Keratinocyte (primary cell): ENCODE data around the gene HHIPL1. TPM values are rescaled to one million over a fixed set of nuclear protein-coding genes. Genes with fewer than 3 reads are reported as not detected.

Experiments
- DNase-seq: peaks from one replicate; pipeline ENCODE4 v3.0.0-alpha.2; 2011; ENCODE audit warnings: low read depth, missing footprints, low spot score
- FAIRE-seq: peaks from 2 replicates; lab custom pipeline; 2011; peaks lifted over from hg19 to GRCh38; lab: Jason Lieb, UNC
- H2AFZ ChIP-seq: 2 replicates; pipeline ENCODE4 v1.6.0; 2012; ENCODE audit warnings: low read length, control low read depth, inconsistent platforms; ENCODE audit not compliant: control insufficient read depth
- H3K27ac ChIP-seq: 2 replicates; pipeline ENCODE4 v1.5.1; 2011; ENCODE audit warnings: low read length; ENCODE audit not compliant: control insufficient read depth, insufficient read depth
- H3K27me3 ChIP-seq: 3 replicates; pipeline ENCODE4 v1.6.0; 2011; ENCODE audit warnings: low read length; ENCODE audit not compliant: control insufficient read depth, insufficient read depth; ENCODE audit errors: extremely low read depth
- H3K36me3 ChIP-seq, 2 experiments: 2 replicates in 1 of 2; 3 replicates in 1 of 2; pipeline ENCODE4 v1.5.1; 2011; ENCODE audit warnings: low read length in 2 of 2, mild to moderate bottlenecking in 1 of 2; ENCODE audit not compliant: control insufficient read depth in 2 of 2, insufficient read depth in 2 of 2; ENCODE audit errors: extremely low read depth in 1 of 2
- H3K4me1 ChIP-seq: 3 replicates; pipeline ENCODE4 v1.5.1; 2011; ENCODE audit warnings: low read length; ENCODE audit not compliant: control insufficient read depth, insufficient read depth; ENCODE audit errors: extremely low read depth
- H3K4me2 ChIP-seq: 3 replicates; pipeline ENCODE4 v1.6.0; 2011; ENCODE audit warnings: low read depth, low read length; ENCODE audit not compliant: control insufficient read depth, insufficient read depth; ENCODE audit errors: extremely low read depth
- H3K4me3 ChIP-seq, 3 experiments: fragments of 200-600 bp in 1 of 3; sonication (generic) in 1 of 3; 2 replicates in 2 of 3; 3 replicates in 1 of 3; pipeline ENCODE4 v1.5.1; 2011 to 2016; ENCODE audit warnings: low read length in 3 of 3, mild to moderate bottlenecking in 3 of 3, control low read depth in 2 of 3, inconsistent platforms in 1 of 3, low read depth in 1 of 3, mixed read lengths in 1 of 3, mixed run types in 1 of 3, moderate library complexity in 1 of 3; ENCODE audit not compliant: control insufficient read depth in 2 of 3, insufficient read depth in 2 of 3; ENCODE audit errors: extremely low read depth in 1 of 3
- H3K79me2 ChIP-seq: 2 replicates; pipeline ENCODE4 v1.6.0; 2012; ENCODE audit warnings: low read length; ENCODE audit not compliant: control insufficient read depth, insufficient read depth
- H3K9ac ChIP-seq: 3 replicates; pipeline ENCODE4 v1.6.0; 2011; ENCODE audit warnings: low read length; ENCODE audit not compliant: control insufficient read depth, insufficient read depth; ENCODE audit errors: extremely low read depth
- H3K9me1 ChIP-seq: 3 replicates; pipeline ENCODE4 v1.6.0; 2011; ENCODE audit warnings: low read length; ENCODE audit not compliant: control insufficient read depth, insufficient read depth; ENCODE audit errors: extremely low read depth
- H3K9me3 ChIP-seq: 2 replicates; pipeline ENCODE4 v1.5.1; 2012; ENCODE audit warnings: low read depth, low read length; ENCODE audit not compliant: control insufficient read depth
- H4K20me1 ChIP-seq: 3 replicates; pipeline ENCODE4 v1.6.0; 2011; ENCODE audit warnings: low read length; ENCODE audit not compliant: control insufficient read depth, insufficient read depth; ENCODE audit errors: extremely low read depth
- EZH2 ChIP-seq: IDR thresholded peaks from one replicate; pipeline ENCODE4 v1.6.1; 2012; ENCODE audit warnings: inconsistent platforms, mild to moderate bottlenecking, low read length, moderate library complexity
- dilution Hi-C: fragments of 300-500 bp; cut with MboI; formaldehyde crosslinking; loops from one replicate; pipeline ENCODE4 v1.7.0; 2020; ENCODE audit warnings: low sequenced_read_pairs; ENCODE audit not compliant: extremely low pct_ligation_motif_present
- polyA plus RNA-seq, 5 experiments: library from polyadenylated mRNA; depleted of rRNA in 3 of 5; stranded (reverse) in 3 of 5; stranded (forward) in 1 of 5; unstranded in 1 of 5; fragments of >200 nt; gene quantifications; 1 replicate in 1 of 5; 2 replicates in 3 of 5; 3 replicates in 1 of 5; pipeline versions ENCODE4 v1.2.1 to v1.2.3, GENCODE V29; 2011 to 2012; ENCODE audit warnings: missing spikeins in 2 of 5, low read depth in 1 of 5, low replicate concordance in 1 of 5
- TF ChIP-seq, protein P1 (sequence below), 3 experiments: IDR thresholded peaks in 1 of 3; conservative IDR thresholded peaks in 1 of 3; optimal IDR thresholded peaks in 1 of 3; 2 replicates in 2 of 3; 3 replicates in 1 of 3; pipeline versions ENCODE3 to v1.5.1; 2011; ENCODE audit warnings: low read length in 3 of 3, mild to moderate bottlenecking in 3 of 3, moderate library complexity in 2 of 3, control low read depth in 1 of 3, inconsistent platforms in 1 of 3; ENCODE audit not compliant: insufficient read depth in 2 of 3; ENCODE audit errors: extremely low read depth in 1 of 3

The HHIPL1 gene
- polyA plus RNA-seq, 1 donor (not counting 4 experiments of a cell fraction or from before 2014, with no cell fraction given): 0.08 TPM

DNA sequence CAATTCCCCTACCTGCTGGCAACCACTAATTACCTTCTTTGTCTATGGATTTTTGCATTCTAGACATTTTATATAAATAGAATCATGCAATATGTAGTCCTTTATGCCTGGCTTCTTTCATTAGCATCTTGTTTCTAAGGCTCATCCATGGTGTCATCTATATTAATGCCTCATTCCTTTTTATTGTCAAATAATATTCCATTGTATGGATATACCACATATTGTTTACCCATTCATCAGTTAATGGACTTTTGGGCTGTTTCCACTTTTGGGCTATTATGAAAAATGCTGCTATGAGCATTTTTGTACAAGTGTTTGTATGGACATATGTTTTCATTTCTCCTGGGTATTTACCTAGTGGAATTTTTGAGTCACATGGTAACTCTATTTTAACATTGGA, 57.2 kb downstream of the HHIPL1 start:
- Histone ChIP-seq H4K20me1 (no peaks in the 10 kb centered on the region), H2AFZ (no peak overlapping the region), H3K4me2 (no peak overlapping the region), H3K27me3 (peaks cover 8% of the 10 kb centered on the region), H3K27ac (no peak overlapping the region), H3K36me3 (no peaks in the 10 kb centered on the region), H3K4me3 (no peak overlapping the region), H3K4me1 (no peaks in the 10 kb centered on the region), H3K9me3 (peaks cover 6% of the 10 kb centered on the region), H3K79me2 (no peaks in the 10 kb centered on the region), H3K9ac (no peak overlapping the region), H3K9me1 (no peaks in the 10 kb centered on the region)
- dilution Hi-C loops: loop anchor here (25.0 kb wide), 1 partner anchor 160 kb away; no protein-coding TSS in a partner anchor
- DNase-seq (no peak), FAIRE-seq (no peak)
- TF ChIP-seq, protein P1, sequence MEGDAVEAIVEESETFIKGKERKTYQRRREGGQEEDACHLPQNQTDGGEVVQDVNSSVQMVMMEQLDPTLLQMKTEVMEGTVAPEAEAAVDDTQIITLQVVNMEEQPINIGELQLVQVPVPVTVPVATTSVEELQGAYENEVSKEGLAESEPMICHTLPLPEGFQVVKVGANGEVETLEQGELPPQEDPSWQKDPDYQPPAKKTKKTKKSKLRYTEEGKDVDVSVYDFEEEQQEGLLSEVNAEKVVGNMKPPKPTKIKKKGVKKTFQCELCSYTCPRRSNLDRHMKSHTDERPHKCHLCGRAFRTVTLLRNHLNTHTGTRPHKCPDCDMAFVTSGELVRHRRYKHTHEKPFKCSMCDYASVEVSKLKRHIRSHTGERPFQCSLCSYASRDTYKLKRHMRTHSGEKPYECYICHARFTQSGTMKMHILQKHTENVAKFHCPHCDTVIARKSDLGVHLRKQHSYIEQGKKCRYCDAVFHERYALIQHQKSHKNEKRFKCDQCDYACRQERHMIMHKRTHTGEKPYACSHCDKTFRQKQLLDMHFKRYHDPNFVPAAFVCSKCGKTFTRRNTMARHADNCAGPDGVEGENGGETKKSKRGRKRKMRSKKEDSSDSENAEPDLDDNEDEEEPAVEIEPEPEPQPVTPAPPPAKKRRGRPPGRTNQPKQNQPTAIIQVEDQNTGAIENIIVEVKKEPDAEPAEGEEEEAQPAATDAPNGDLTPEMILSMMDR (optimal IDR thresholded peaks at IDR 0.05 in 1 of 3, IDR thresholded peaks at IDR 0.05 in 1 of 3, conservative IDR thresholded peaks at IDR 0.05 in 1 of 3; ENCODE audit: extremely low read depth in 1 of 3, insufficient read depth in 2 of 3, low read length in 3 of 3): no peak
- TF ChIP-seq EZH2: no peak

DNA sequence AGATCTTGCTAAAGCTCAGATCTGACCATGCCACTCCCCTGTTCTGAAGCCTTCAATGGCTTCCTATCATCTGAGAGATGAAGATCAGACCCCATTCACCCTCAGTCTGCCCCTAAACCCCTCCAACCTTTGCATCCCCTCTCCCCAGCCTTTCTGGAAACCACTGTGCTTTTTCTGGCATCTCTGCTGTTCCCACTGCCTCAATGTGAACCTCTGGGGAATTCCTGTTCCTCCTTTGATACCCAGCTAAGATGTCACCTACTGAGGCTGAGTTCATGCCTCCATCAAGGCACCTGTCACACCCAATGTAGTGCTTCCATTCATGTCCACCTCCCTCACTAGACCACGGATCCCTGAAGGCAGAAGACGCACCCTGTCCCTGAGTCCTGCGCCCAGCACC, 58.5 kb downstream of the HHIPL1 start:
- no peak for FAIRE-seq
- Histone ChIP-seq H3K27ac (no peak overlapping the region), H3K9me3 (peaks cover 6% of the 10 kb centered on the region), H3K79me2 (no peaks in the 10 kb centered on the region), H3K4me3 (no peak overlapping the region), H3K9me1 (no peaks in the 10 kb centered on the region), H3K4me1 (no peaks in the 10 kb centered on the region), H4K20me1 (no peaks in the 10 kb centered on the region), H2AFZ (no peak overlapping the region), H3K36me3 (no peaks in the 10 kb centered on the region), H3K4me2 (no peak overlapping the region), H3K9ac (no peak overlapping the region), H3K27me3 (no peaks in the 10 kb centered on the region)
- no peak for DNase-seq
- TF ChIP-seq, protein P1 (optimal IDR thresholded peaks at IDR 0.05 in 1 of 3, IDR thresholded peaks at IDR 0.05 in 1 of 3, conservative IDR thresholded peaks at IDR 0.05 in 1 of 3; ENCODE audit: extremely low read depth in 1 of 3, insufficient read depth in 2 of 3, low read length in 3 of 3): no peak
- dilution Hi-C loops: loop anchor here (25.0 kb wide), 1 partner anchor 159 kb away; no protein-coding TSS in a partner anchor
